ENCODE measurements around the gene SULT4A1. TPM values are rescaled to one million over a fixed set of nuclear protein-coding genes. Genes with fewer than 3 reads are reported as not detected.

SULT4A1 gene
- total RNA-seq, 3 donors from 2014 or later = 0.98 to 2.9 TPM; not detected in 1

DNA sequence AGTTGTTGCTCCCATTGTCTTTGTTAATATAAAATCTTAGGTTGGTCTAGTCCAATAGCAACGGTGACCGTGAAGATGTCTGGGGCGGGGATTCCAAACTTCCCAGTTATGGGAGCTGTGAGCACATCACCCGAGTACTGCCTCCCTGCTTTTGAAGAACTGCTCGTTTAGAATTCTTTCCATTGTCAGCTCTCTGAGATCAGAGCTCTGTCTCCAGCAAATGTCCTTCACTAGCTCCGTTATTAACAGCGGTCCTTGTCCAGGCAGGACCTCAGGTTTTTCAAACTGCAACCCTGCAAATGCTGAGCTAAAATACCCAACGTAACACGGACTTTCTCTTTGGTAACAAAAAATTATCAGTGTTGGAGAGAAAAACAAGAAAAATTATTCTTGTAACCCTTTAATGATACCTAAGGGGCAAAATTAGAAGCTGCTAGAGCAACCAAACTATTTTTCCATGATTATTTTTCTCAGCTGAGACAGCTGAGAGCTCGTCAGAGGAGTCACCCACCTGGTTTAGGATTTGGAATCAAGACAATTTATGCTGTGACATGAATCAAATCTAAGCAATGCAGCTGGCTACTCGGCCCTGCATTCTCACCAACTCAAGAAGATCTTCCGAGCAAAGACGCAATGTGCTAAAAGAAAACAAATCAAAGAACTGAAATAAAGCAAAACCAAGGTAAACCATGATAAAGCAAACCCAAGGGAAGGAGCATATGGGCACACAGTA is 35.1 kb downstream of the SULT4A1 start:
- TF ChIP-seq, protein P1, sequence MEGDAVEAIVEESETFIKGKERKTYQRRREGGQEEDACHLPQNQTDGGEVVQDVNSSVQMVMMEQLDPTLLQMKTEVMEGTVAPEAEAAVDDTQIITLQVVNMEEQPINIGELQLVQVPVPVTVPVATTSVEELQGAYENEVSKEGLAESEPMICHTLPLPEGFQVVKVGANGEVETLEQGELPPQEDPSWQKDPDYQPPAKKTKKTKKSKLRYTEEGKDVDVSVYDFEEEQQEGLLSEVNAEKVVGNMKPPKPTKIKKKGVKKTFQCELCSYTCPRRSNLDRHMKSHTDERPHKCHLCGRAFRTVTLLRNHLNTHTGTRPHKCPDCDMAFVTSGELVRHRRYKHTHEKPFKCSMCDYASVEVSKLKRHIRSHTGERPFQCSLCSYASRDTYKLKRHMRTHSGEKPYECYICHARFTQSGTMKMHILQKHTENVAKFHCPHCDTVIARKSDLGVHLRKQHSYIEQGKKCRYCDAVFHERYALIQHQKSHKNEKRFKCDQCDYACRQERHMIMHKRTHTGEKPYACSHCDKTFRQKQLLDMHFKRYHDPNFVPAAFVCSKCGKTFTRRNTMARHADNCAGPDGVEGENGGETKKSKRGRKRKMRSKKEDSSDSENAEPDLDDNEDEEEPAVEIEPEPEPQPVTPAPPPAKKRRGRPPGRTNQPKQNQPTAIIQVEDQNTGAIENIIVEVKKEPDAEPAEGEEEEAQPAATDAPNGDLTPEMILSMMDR (IDR thresholded peaks at IDR 0.05) = no peak
- TF ChIP-seq POLR2AphosphoS5 (IDR thresholded peaks at IDR 0.05) (no peak), POLR2A (IDR thresholded peaks at IDR 0.05) (no peak)
- Histone ChIP-seq H3K36me3 (no peaks in the 10 kb centered on the region), H3K4me3 (no peak overlapping the region), H3K27ac (no peak overlapping the region), H3K9me3 (no peaks in the 10 kb centered on the region), H3K27me3 (peaks cover 0 to 7% of the 10 kb centered on the region in 2 donors), H3K4me1 (no peaks in the 10 kb centered on the region)
- no peak for DNase-seq (ENCODE audit: low spot score in 2 of 2)
- intact Hi-C loops (cut with DNase I; ENCODE audit: low total_unique reads) = loop anchor here (5.0 kb wide), 1 partner anchor 405 kb away; no protein-coding TSS in a partner anchor

GRCh38 chr22:43826142-43827002 is 35.9 kb downstream of the SULT4A1 start:
- TF ChIP-seq, protein P1 (IDR thresholded peaks at IDR 0.05) = no peak
- TF ChIP-seq POLR2AphosphoS5 (IDR thresholded peaks at IDR 0.05) (no peak), POLR2A (IDR thresholded peaks at IDR 0.05) (no peak)
- Histone ChIP-seq H3K9me3 (no peaks in the 10 kb centered on the region), H3K4me3 (no peak overlapping the region), H3K36me3 (no peaks in the 10 kb centered on the region), H3K4me1 (no peaks in the 10 kb centered on the region), H3K27me3 (peaks cover 0 to 7% of the 10 kb centered on the region in 2 donors), H3K27ac (no peak overlapping the region)
- intact Hi-C loops (cut with DNase I; ENCODE audit: low total_unique reads) = loop anchor here (5.0 kb wide), 1 partner anchor 404 kb away; no protein-coding TSS in a partner anchor
- DNase-seq (ENCODE audit: low spot score in 2 of 2) = no peak

DNA sequence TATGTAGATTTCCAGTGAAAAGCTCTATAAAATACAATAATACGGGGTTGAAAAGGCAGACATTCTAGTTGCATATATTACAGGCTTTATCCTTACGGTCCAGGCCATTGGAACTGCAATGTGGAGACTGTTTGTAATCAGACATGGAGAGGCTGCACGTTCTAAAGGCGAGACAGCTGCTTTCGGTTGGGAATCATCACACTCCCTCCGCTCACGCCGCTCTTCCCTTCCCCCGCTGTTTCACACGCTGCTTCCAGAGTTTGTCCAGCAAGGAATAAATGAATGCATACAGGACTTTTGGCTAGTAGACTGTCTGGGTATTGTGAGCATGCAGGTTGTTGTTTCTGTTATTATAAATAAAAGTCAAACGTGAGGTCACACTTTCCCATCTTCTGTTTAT is 36.7 kb downstream of the SULT4A1 start:
- Histone ChIP-seq H3K27me3 (peaks cover 0 to 8% of the 10 kb centered on the region in 2 donors), H3K9me3 (no peaks in the 10 kb centered on the region), H3K4me1 (no peaks in the 10 kb centered on the region), H3K4me3 (no peak overlapping the region), H3K36me3 (no peaks in the 10 kb centered on the region), H3K27ac (no peak overlapping the region)
- intact Hi-C loops (cut with DNase I; ENCODE audit: low total_unique reads) = loop anchor here (5.0 kb wide), 1 partner anchor 403 kb away; no protein-coding TSS in a partner anchor
- DNase-seq (ENCODE audit: low spot score in 2 of 2) = no peak
- no peak for TF ChIP-seq POLR2A (IDR thresholded peaks at IDR 0.05)

GRCh38 chr22:43824724-43825420 is 37.4 kb downstream of the SULT4A1 start:
- H3K27ac ChIP-seq = no peak overlapping the region
- no peak for DNase-seq (ENCODE audit: low spot score in 2 of 2)
- peaks cover 0 to 13% of the 10 kb centered on the region in 2 donors for H3K27me3 ChIP-seq
- TF ChIP-seq POLR2AphosphoS5 (IDR thresholded peaks at IDR 0.05) (no peak), POLR2A (IDR thresholded peaks at IDR 0.05) (no peak)
- TF ChIP-seq, protein P1 (IDR thresholded peaks at IDR 0.05) = no peak
- H3K36me3 ChIP-seq = no peaks in the 10 kb centered on the region
- H3K4me1 ChIP-seq = no peaks in the 10 kb centered on the region
- no peak overlapping the region for H3K4me3 ChIP-seq
- intact Hi-C loops (cut with DNase I; ENCODE audit: low total_unique reads) = loop anchor here (5.0 kb wide), 1 partner anchor 403 kb away; no protein-coding TSS in a partner anchor
- H3K9me3 ChIP-seq = no peaks in the 10 kb centered on the region

GRCh38 chr22:43823911-43824665 is 38.2 kb downstream of the SULT4A1 start:
- Histone ChIP-seq H3K4me3 (no peak overlapping the region), H3K27ac (no peak overlapping the region), H3K36me3 (no peaks in the 10 kb centered on the region), H3K9me3 (no peaks in the 10 kb centered on the region), H3K4me1 (no peaks in the 10 kb centered on the region), H3K27me3 (peaks cover 0 to 16% of the 10 kb centered on the region in 2 donors)
- intact Hi-C loops (cut with DNase I; ENCODE audit: low total_unique reads) = no loop called here
- no peak for DNase-seq (ENCODE audit: low spot score in 2 of 2)
- TF ChIP-seq, protein P1 (IDR thresholded peaks at IDR 0.05) = no peak
- TF ChIP-seq POLR2AphosphoS5 (IDR thresholded peaks at IDR 0.05) (no peak), POLR2A (IDR thresholded peaks at IDR 0.05) (no peak)

All from breast epithelium (tissue), 4 donors.